A673 (cell line): ENCODE data around the gene BEGAIN. TPM values are rescaled to one million over a fixed set of nuclear protein-coding genes. Genes with fewer than 3 reads are reported as not detected.

Experiments used
- BruUV-seq: library from RNA; stranded (reverse); fragments of 400-500 nt; replicated peaks from 2 replicates; lab custom pipeline; 2021; lab: Mats Ljungman, UMichigan
- CTCF ChIA-PET: fragments of 300-600 bp; sonication (Branson Sonifier 250); formaldehyde crosslinking; loops from one replicate; lab custom pipeline; 2022; ENCODE audit warnings: antibody characterized with exemption; lab: Charles Lee
- POLR2A ChIA-PET: fragments of 300-600 bp; sonication (Branson Sonifier 250); formaldehyde crosslinking; loops from one replicate; lab custom pipeline; 2022; ENCODE audit warnings: antibody characterized with exemption; ENCODE audit not compliant: low non-redundant PET; lab: Charles Lee
- DNase-seq: peaks from one replicate; pipeline ENCODE4 v3.0.0-alpha.2; 2015; ENCODE audit warnings: low spot score
- H3K27ac ChIP-seq: fragments of 200-600 bp; sonication (generic); 2 replicates; pipeline ENCODE4 v1.5.1; 2016; ENCODE audit warnings: mixed run types, low read depth, mild to moderate bottlenecking, mixed read lengths, antibody characterized with exemption, low read length; ENCODE audit not compliant: poor library complexity, severe bottlenecking
- H3K27me3 ChIP-seq: fragments of 200-600 bp; sonication (generic); replicated peaks from 2 replicates; pipeline ENCODE4 v1.6.1; 2017; ENCODE audit warnings: mixed run types, low read depth, mild to moderate bottlenecking, mixed read lengths, antibody characterized with exemption, low read length; ENCODE audit not compliant: insufficient read depth, poor library complexity
- H3K36me3 ChIP-seq: fragments of 200-600 bp; sonication (generic); 2 replicates; pipeline ENCODE4 v1.6.1; 2016; ENCODE audit warnings: mixed run types, mild to moderate bottlenecking, mixed read lengths, antibody characterized with exemption, low read length; ENCODE audit not compliant: insufficient read depth, poor library complexity, severe bottlenecking
- H3K4me1 ChIP-seq: fragments of 200-600 bp; sonication (generic); 2 replicates; pipeline ENCODE4 v1.6.1; 2017; ENCODE audit warnings: mixed run types, mild to moderate bottlenecking, mixed read lengths, antibody characterized with exemption, low read length; ENCODE audit not compliant: insufficient read depth, poor library complexity, severe bottlenecking
- H3K4me3 ChIP-seq: fragments of 200-600 bp; sonication (generic); 2 replicates; pipeline ENCODE4 v1.5.1; 2016; ENCODE audit warnings: low read depth, mixed run types, mild to moderate bottlenecking, mixed read lengths, low read length; ENCODE audit not compliant: poor library complexity, severe bottlenecking
- H3K9me3 ChIP-seq: fragments of 200-600 bp; sonication (generic); 2 replicates; pipeline ENCODE4 v1.6.1; 2016; ENCODE audit warnings: mixed run types, low read depth, mild to moderate bottlenecking, mixed read lengths, antibody characterized with exemption, low read length; ENCODE audit not compliant: poor library complexity, severe bottlenecking
- EZH2 ChIP-seq: fragments of 200-600 bp; sonication (generic); IDR thresholded peaks from 2 replicates; pipeline ENCODE4 v1.6.1; 2017; ENCODE audit warnings: borderline replicate concordance, low read depth, mild to moderate bottlenecking, mixed read lengths, antibody characterized with exemption, low read length; ENCODE audit not compliant: poor library complexity, severe bottlenecking
- intact Hi-C: fragments of 100-400 bp; cut with micrococcal nuclease; formaldehyde crosslinking; loops from one replicate; pipeline ENCODE4 v1.10.0; 2022; ENCODE audit not compliant: unreplicated experiment
- total RNA-seq: library from RNA; stranded (reverse); gene quantifications from 2 replicates; pipeline ENCODE4 v1.2.3, GENCODE V29; 2021
- TF ChIP-seq, protein P1 (sequence below): fragments of 300-800, 200-600 bp; sonication (generic); conservative IDR thresholded peaks from 2 replicates; pipeline ENCODE4 v1.5.1; 2017; ENCODE audit warnings: low read depth, mild to moderate bottlenecking, antibody characterized with exemption, low read length, moderate library complexity, mixed read lengths

Gene BEGAIN
- total RNA-seq, 1 experiment from 2014 or later, result 0.84 TPM

GRCh38 chr14:100612986-100613385, 25.8 kb upstream of the BEGAIN start:
- Histone ChIP-seq H3K36me3 (no peaks in the 10 kb centered on the region), H3K27ac (no peak overlapping the region), H3K9me3 (no peaks in the 10 kb centered on the region), H3K4me3 (no peak overlapping the region), H3K4me1 (no peaks in the 10 kb centered on the region), H3K27me3 (no peaks in the 10 kb centered on the region)
- DNase-seq, result no peak
- no peak for TF ChIP-seq EZH2
- TF ChIP-seq, protein P1, sequence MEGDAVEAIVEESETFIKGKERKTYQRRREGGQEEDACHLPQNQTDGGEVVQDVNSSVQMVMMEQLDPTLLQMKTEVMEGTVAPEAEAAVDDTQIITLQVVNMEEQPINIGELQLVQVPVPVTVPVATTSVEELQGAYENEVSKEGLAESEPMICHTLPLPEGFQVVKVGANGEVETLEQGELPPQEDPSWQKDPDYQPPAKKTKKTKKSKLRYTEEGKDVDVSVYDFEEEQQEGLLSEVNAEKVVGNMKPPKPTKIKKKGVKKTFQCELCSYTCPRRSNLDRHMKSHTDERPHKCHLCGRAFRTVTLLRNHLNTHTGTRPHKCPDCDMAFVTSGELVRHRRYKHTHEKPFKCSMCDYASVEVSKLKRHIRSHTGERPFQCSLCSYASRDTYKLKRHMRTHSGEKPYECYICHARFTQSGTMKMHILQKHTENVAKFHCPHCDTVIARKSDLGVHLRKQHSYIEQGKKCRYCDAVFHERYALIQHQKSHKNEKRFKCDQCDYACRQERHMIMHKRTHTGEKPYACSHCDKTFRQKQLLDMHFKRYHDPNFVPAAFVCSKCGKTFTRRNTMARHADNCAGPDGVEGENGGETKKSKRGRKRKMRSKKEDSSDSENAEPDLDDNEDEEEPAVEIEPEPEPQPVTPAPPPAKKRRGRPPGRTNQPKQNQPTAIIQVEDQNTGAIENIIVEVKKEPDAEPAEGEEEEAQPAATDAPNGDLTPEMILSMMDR, result no peak
- CTCF ChIA-PET, result no interaction called here
- no TSS peak for BruUV-seq
- POLR2A ChIA-PET, result no interaction called here
- intact Hi-C loops, result no loop called here

GRCh38 chr14:100611811-100612480, 24.7 kb upstream of the BEGAIN start:
- H3K27ac ChIP-seq, result no peak overlapping the region
- no TSS peak for BruUV-seq
- no peaks in the 10 kb centered on the region for H3K9me3 ChIP-seq
- H3K4me1 ChIP-seq, result no peaks in the 10 kb centered on the region
- H3K4me3 ChIP-seq, result no peak overlapping the region
- intact Hi-C loops, result no loop called here
- TF ChIP-seq EZH2, result no peak
- TF ChIP-seq, protein P1, result no peak
- ChIA-PET CTCF (no interaction called here), POLR2A (no interaction called here)
- no peaks in the 10 kb centered on the region for H3K36me3 ChIP-seq
- DNase-seq, result no peak
- H3K27me3 ChIP-seq, result no peaks in the 10 kb centered on the region

- H3K27ac ChIP-seq, result no peak overlapping the region
- ChIA-PET CTCF (no interaction called here), POLR2A (no interaction called here)
- DNase-seq, result no peak
- H3K36me3 ChIP-seq, result no peaks in the 10 kb centered on the region
- intact Hi-C loops, result no loop called here
- BruUV-seq, result no TSS peak
- no peak overlapping the region for H3K4me3 ChIP-seq
- no peaks in the 10 kb centered on the region for H3K4me1 ChIP-seq
- TF ChIP-seq, protein P1, result no peak
- TF ChIP-seq EZH2, result no peak
- no peaks in the 10 kb centered on the region for H3K9me3 ChIP-seq
- no peaks in the 10 kb centered on the region for H3K27me3 ChIP-seq
Measured at GRCh38 chr14:100610511-100611217, 23.4 kb upstream of the BEGAIN start.
